Endothelial cell of umbilical vein (primary cell): ENCODE measurements around the gene JMJD6.
"Not testable (repeated sequence)": the region's sequence is repeated elsewhere in the genome, so short reads cannot be mapped to it uniquely, and the experiment has no call there.

Experiments used
- FOS ChIP-seq: IDR thresholded peaks from 2 replicates; pipeline ENCODE4 v1.6.1; 2011; ENCODE audit warnings: mild to moderate bottlenecking, low read length, moderate library complexity, borderline replicate concordance; ENCODE audit not compliant: insufficient read depth
- JUN ChIP-seq: IDR thresholded peaks from 2 replicates; pipeline ENCODE4 v1.6.1; 2011; ENCODE audit warnings: borderline replicate concordance, low read depth; ENCODE audit not compliant: insufficient read length, insufficient read depth
- POLR2A ChIP-seq: IDR thresholded peaks from 2 replicates; pipeline ENCODE4 v1.6.1; 2012; ENCODE audit warnings: low read depth, mild to moderate bottlenecking, control low read depth, low read length
- POLR2AphosphoS5 ChIP-seq: IDR thresholded peaks from 2 replicates; pipeline ENCODE4 v1.6.1; 2012; ENCODE audit warnings: low read depth, mild to moderate bottlenecking, control low read depth, low read length, moderate library complexity; ENCODE audit not compliant: insufficient read depth

DNA sequence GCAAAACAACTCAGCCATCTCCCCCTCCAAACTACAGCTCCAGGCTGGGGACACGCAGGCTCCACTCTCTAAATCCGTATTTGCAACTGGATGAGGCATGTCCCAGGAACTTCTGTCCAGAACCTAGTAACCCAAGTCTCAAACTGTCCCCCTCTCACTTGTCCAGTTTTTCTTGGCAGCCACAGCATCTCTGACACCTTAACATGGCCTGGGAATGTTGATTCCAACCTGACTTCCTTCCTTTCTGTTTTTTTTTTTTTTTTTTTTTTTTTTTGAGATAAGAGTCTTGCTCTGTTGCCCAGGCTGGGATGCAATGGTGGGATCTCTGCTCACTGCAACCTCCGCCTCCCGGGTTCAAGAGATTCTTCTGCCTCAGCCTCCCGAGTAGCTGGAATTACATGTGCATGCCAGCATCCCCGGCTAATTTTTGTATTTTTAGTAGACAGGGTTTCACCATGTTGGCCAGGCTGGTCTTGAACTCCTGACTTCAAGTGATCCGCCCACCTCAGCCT is 27.9 kb downstream of the JMJD6 start:
- not testable (repeated sequence) for TF ChIP-seq FOS, POLR2AphosphoS5, POLR2A, JUN
